ENCODE data around the gene SRRD.

- TF ChIP-seq POLR2A (IDR thresholded peaks at IDR 0.05): no peak
- no peak for TF ChIP-seq CTCF (IDR thresholded peaks at IDR 0.05)
These were observed 29.7 kb upstream of the SRRD start for GRCh38 chr22:26453812-26454500.

Data from thyroid gland (tissue), 4 donors.